AG04450 (cell line): ENCODE data around the gene TIAM1. TPM values are rescaled to one million over a fixed set of nuclear protein-coding genes. Genes with fewer than 3 reads are reported as not detected.

Experiments
- CTCF ChIA-PET: fragments of 300-600, 350-600 bp; formaldehyde crosslinking; extraction: SDS; loops from one replicate; lab custom pipeline; 2022; ENCODE audit warnings: antibody characterized with exemption, inconsistent platforms; lab: Charles Lee
- POLR2A ChIA-PET: fragments of 350-600 bp; formaldehyde crosslinking; extraction: SDS; loops from one replicate; lab custom pipeline; 2021; ENCODE audit warnings: antibody characterized with exemption, inconsistent platforms; lab: Yijun Ruan, JAX
- DNase-seq: peaks from one replicate; pipeline ENCODE4 v3.0.0-alpha.2; 2011; ENCODE audit warnings: low read depth, low spot score
- H3K27ac ChIP-seq: one replicate; pipeline ENCODE4 v1.5.1; 2012; ENCODE audit warnings: low read depth, low read length, control low read depth
- H3K27me3 ChIP-seq: one replicate; pipeline ENCODE4 v1.6.0; 2012; ENCODE audit warnings: low read length; ENCODE audit not compliant: control insufficient read depth, insufficient read depth
- H3K4me3 ChIP-seq: 2 replicates; pipeline ENCODE4 v1.5.1; 2011; ENCODE audit warnings: mild to moderate bottlenecking, low read depth, low read length, control low read depth
- H3K9me3 ChIP-seq: 2 replicates; pipeline ENCODE4 v1.5.1; 2012; ENCODE audit warnings: low read length; ENCODE audit not compliant: control insufficient read depth, insufficient read depth
- polyA plus RNA-seq: library from polyadenylated mRNA; depleted of rRNA; stranded (reverse); fragments of >200 nt; gene quantifications from 2 replicates; pipeline ENCODE4 v1.2.3, GENCODE V29; 2011
- TF ChIP-seq, protein P1 (sequence below): IDR thresholded peaks from 2 replicates; pipeline ENCODE4 v1.5.1; 2011; ENCODE audit warnings: low read depth, low read length, control low read depth, inconsistent platforms

Gene TIAM1
- polyA plus RNA-seq, 1 experiment: 2.1 TPM

DNA sequence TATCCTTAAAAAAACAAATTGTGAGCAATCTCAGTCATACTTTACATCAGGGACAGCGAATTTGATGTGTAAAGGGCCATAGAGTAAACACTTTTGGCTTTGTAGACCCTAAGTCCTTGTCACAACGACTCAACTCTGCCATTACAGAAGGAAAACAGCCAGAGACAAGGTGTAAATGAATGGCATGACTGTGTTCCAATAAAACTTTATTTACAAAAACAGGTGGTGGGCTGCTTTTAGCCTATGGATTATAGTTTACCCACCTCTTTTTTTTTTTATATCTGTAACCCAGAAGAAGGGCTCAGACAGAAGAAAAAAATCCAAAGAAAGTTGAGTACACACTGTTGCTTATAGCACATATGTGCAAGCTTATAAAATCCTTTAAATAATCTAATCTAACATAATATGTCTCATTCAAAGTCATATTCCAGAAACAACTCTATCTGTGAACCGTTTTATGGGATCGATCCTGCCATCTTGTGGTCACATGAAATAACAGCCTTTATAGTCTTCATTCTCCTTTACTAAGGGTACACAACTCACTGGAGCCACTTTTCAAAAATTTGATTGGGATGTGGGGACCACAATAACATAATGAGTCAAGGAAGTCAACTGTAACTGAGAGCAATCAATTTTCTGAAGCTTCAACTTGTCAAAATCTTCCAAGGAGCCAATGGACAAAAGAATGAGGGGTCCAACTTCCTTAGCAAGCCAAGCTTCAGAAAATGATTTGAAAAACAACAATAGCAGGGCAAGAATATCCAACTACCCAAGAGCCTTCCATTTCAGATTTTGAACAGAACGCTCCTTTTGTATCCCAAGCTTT, 163.6 kb downstream of the TIAM1 start:
- CTCF ChIA-PET: interaction anchor here (0.6 to 6.4 kb wide), 42 partner anchors 8 to 1390 kb away, joined by 3 to 154 read pairs (median 4); no protein-coding TSS in a partner anchor

GRCh38 chr21:31176725-31177124, 167.3 kb downstream of the TIAM1 start:
- Histone ChIP-seq H3K27ac (no peak overlapping the region), H3K4me3 (no peak overlapping the region), H3K27me3 (no peaks in the 10 kb centered on the region), H3K9me3 (no peaks in the 10 kb centered on the region)
- DNase-seq: no peak
- TF ChIP-seq, protein P1, sequence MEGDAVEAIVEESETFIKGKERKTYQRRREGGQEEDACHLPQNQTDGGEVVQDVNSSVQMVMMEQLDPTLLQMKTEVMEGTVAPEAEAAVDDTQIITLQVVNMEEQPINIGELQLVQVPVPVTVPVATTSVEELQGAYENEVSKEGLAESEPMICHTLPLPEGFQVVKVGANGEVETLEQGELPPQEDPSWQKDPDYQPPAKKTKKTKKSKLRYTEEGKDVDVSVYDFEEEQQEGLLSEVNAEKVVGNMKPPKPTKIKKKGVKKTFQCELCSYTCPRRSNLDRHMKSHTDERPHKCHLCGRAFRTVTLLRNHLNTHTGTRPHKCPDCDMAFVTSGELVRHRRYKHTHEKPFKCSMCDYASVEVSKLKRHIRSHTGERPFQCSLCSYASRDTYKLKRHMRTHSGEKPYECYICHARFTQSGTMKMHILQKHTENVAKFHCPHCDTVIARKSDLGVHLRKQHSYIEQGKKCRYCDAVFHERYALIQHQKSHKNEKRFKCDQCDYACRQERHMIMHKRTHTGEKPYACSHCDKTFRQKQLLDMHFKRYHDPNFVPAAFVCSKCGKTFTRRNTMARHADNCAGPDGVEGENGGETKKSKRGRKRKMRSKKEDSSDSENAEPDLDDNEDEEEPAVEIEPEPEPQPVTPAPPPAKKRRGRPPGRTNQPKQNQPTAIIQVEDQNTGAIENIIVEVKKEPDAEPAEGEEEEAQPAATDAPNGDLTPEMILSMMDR: no peak
- ChIA-PET POLR2A (no interaction called here), CTCF (interaction anchor here (1.1 kb wide), 1 partner anchor 77 kb away, joined by 4 read pairs; no protein-coding TSS in a partner anchor)

More for the DNA sequence above, 163.6 kb downstream of the TIAM1 start:
- Histone ChIP-seq H3K27me3 (no peaks in the 10 kb centered on the region), H3K27ac (no peak overlapping the region), H3K9me3 (no peaks in the 10 kb centered on the region), H3K4me3 (no peak overlapping the region)
- no peak for DNase-seq
- POLR2A ChIA-PET: no interaction called here
- TF ChIP-seq, protein P1: peak; percentile 72

DNA sequence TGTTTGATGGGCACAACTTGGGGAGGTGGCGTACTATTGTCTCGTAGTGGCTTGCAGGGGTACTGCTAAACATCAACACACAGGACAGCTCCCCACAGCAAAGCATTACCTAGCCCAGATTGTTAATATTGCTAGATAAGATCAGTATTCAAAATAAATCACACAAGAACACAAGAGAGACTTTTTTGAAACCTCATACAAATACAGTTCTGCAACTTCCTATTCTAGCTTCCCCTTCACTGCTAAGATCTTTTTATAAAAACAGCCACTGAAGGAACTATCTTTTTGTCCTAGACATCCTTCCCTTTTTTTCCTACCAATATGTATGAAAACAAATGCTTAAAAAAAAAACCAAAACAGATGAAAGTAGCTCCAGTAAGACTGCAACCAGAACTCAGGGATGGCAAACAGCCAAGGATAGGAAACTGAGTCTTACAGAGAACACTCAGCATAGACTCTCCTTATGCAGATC, 167.9 kb downstream of the TIAM1 start:
- Histone ChIP-seq H3K27ac (no peak overlapping the region), H3K27me3 (no peaks in the 10 kb centered on the region), H3K9me3 (no peaks in the 10 kb centered on the region), H3K4me3 (no peak overlapping the region)
- ChIA-PET POLR2A (no interaction called here), CTCF (interaction anchor here (1.1 kb wide), 1 partner anchor 77 kb away, joined by 4 read pairs; no protein-coding TSS in a partner anchor)
- no peak for DNase-seq
- TF ChIP-seq, protein P1: no peak

DNA sequence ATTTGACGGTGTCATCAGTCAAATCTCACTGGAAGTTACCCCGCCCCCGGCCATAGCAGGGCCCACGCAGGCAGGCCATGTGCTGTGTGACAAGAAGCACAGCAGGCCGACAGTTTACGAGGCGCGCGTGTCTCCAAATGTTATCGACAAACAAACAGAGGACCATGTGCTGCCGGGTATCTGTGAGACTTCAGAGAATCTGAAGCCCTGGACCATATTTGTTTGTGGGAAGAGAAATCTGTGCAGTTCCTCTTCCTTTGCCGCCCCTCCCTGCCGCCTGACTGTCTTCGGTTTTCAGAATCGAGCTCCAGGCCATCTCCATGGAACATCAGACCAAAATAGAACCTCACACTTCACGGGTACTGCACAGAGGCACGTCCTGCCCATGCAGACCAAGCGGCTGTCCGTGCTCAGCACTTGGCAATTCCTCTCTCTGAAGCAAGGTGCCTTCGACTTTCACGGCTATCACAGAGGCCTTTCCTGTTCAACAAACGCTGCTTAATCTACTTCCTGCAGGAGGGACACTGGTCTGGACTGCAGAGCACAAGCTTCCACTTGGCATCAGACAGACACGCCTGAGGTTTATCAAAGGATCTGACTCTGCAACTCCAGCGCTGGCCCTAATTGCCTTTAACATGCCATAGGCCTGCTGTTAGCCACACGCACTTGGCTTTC, 170.0 kb downstream of the TIAM1 start:
- POLR2A ChIA-PET: no interaction called here
- H3K27me3 ChIP-seq: no peaks in the 10 kb centered on the region
- CTCF ChIA-PET: interaction anchor here (0.7 to 1.8 kb wide), 3 partner anchors 17 to 76 kb away, joined by 4 to 6 read pairs (median 4); no protein-coding TSS in a partner anchor
- DNase-seq: no peak
- TF ChIP-seq, protein P1: no peak
- H3K4me3 ChIP-seq: no peak overlapping the region
- H3K27ac ChIP-seq: no peak overlapping the region
- H3K9me3 ChIP-seq: no peaks in the 10 kb centered on the region
